HG03196 (cell line): ENCODE results near the gene MINDY1.

Experiments
- ATAC-seq: cut with Tn5 transposase; IDR thresholded peaks from one replicate; pipeline ENCODE4 v1.9.1; 2021; ENCODE audit not compliant: unreplicated experiment

The MINDY1 gene, protein sequence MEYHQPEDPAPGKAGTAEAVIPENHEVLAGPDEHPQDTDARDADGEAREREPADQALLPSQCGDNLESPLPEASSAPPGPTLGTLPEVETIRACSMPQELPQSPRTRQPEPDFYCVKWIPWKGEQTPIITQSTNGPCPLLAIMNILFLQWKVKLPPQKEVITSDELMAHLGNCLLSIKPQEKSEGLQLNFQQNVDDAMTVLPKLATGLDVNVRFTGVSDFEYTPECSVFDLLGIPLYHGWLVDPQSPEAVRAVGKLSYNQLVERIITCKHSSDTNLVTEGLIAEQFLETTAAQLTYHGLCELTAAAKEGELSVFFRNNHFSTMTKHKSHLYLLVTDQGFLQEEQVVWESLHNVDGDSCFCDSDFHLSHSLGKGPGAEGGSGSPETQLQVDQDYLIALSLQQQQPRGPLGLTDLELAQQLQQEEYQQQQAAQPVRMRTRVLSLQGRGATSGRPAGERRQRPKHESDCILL

DNA sequence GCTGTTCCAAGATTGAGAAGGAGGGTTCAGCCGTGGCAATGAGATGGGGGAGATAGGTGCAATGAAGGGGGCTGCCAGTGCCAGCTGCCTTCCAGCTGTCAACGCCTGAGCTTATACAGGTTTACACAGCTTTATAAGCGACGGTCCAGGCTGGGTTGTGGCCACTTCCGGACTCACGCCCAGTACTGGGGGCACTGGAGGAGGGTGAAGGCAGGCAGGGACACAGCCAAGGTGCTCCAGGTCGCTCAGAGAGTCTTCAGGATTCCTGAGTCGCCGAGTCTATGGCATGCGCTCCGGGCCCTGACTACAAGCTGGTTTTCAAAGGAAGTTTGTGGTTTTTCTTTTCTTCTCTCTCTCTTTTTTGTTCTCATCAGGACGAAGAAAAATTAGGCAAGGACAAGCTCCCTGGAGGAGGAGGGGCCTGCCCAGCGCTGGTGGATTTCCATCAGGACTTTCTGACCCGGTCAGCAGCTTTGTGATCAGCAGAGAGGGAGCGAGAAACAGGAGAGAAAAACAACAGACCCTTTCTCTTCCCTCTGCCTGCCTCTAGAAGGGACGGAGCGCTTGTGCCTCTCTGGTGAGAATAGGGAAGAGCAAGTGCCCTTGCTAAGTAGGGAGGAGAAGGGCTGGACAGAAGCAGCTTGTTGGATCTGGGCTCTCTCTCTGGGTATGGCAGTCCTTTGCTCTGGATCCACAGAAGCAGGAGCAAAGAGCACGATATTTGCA, at the start of gene MINDY1:
Gene MINDY1, minus strand, starts transcription at position 576 of the 726 bp plus-strand sequence. CDS start 4,285 bp downstream, outside the sequence.
- ATAC-seq: peak; percentile 40

DNA sequence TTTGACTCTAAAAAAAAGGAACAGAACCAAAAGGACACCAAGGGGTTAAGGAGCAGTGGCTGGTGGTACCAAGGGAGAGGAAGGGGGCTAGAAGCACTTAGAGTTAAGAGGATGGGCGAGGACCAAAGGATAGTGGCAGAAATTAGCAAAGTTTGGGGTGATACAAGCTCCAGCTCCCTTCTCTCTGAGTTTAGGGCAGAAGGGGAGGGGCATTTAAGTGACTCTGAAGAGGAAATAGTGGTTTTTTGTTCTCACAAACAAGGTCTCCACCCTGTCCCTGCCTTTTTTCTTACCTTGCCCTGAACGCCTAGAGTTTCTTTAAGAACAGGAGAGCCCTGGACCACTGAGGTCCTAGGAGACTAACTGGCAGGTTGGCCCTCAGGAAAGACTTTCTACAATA, 49.4 kb upstream of the MINDY1 start:
- ATAC-seq: no peak

DNA sequence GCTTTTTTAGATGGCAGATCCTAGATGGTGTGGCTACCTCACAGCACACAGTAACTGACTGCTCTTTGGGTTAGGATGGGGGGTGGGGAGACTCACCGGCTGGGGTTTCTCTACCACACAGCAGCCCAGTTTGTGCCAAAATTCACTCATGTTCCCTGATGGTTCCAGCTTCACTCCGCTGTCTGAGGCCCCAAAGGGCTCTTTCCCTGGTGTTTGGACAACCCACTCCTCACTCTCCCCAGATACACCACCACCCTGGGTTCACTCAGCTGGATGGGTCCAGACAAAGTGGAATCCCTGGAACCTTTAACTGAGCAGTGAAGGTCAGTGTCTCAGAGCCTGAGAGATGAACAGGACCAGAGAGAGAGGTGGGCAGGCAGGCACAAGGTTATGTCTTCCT, 48.9 kb upstream of the MINDY1 start:
- ATAC-seq: no peak

DNA sequence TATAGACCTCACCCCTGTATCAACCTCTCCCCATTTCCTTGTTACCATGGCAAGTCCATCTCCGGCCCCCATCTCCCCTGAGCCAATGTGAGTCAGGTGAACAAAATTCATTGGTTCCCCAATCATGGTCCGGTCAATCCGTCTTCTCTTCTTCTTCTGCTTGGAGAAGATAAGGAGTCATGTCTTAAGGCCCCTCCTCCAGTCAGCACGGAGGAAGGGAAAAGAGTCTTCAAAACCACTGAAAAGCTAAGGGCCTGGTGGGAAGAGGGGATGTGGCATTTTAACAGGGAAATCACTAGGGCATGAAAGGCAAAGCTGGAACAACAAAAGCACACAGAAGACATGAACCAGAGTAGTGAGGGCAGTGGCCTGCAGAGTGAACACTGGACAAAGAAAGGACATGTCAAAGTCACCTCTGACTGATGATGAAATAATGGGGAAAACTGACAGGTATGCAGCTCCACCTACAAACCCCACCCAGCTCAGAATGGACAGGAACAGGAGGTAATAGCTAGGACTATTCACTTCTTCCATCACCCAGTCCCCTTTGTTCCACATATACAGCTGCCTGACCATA, 48.4 kb upstream of the MINDY1 start:
- no peak for ATAC-seq

DNA sequence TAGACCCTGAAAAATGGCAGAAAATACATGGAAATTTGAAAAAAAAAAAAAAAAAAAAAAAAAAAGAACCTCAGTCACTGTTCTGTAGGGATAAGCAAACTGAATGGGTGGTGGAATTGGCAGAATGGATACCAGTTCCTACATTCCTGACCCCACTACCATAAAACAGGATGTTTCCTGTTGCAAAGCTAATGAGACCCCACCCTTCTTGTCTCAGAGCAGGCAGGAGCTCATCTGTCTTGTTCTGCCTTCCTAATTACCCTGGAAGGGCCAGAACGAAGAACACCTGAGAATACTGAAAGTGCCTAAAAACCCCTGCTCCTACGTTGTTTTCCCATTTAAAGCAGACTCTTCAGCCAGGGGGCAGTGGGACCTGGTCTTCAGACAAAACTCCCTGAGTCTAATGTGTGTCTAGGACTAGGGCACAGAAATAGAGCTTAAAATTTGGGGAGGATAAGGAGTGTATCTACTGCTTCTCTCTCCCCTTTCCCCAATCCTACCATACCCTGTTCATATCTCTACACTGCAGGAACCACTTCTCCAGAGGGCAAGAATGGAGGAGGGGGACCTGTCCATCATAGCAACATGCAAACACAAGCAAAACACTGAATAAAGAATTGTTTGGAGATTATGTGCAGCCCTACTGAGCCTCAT, 44.8 kb upstream of the MINDY1 start:
- ATAC-seq: no peak

DNA sequence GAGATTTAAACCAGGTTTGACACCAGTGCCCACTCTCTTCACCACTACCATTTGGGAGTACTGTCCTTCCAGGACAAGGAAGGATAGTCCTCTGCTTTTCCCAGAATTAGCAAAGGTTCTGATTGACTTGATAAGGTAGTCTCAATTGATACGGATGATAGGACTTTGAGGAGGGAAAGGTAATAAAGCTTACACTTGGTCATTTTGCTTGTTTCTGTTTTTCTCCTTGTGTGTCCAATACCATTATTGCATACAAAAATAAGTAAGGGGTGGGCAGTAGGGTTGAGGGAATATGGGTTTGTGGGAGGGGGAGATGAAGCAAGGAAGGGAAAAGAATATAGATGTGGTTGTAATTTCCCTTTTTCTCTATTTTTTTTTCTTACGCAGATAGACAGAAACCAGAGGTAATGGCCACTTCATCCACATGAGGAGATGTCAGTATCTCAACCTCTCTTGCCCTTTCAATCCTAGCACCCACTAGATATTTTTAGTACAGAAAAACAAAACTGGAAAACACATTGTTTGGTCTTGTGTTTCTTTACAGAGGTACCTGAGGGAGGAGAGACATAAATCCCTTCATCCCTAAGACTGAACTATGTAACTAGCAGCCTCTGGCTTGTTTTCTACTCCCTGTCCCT, 43.5 kb upstream of the MINDY1 start:
- ATAC-seq: no peak

DNA sequence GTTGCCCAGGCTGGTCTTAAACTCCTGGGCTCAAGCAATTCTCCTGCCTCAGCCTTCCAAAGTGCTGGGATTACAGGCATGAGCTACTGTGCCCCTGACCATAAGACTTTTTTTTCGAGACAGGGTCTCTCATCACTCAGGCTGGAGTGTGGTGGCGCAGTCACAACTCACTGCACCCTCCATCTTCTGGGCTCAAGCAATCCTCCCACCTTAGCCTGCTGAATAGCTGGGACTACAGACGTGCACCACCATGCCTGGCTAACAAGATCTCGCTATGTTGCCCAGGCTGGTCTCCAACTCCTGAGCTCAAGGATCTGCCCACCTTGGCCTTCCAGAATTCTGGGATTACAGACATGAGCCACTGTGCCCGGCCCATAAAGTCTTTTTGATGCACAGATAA, 42.8 kb upstream of the MINDY1 start:
- no peak for ATAC-seq

DNA sequence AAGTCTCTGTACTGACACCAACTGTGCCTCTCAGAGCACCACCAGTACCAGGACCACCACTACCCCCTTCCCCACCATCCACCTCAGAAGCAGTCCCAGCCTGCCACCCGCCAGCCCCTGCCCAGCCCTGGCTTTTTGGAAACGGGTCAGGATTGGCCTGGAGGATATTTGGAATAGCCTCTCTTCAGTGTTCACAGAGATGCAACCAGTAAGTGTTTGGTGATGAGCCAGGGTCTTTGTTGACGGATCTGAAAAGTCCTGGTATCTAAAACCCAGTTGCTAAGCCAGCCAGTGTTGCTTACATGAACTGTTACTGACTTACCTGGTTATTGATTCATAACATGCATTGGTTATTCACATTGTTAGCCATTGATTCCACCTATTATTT, 41.9 kb upstream of the MINDY1 start:
- no peak for ATAC-seq

DNA sequence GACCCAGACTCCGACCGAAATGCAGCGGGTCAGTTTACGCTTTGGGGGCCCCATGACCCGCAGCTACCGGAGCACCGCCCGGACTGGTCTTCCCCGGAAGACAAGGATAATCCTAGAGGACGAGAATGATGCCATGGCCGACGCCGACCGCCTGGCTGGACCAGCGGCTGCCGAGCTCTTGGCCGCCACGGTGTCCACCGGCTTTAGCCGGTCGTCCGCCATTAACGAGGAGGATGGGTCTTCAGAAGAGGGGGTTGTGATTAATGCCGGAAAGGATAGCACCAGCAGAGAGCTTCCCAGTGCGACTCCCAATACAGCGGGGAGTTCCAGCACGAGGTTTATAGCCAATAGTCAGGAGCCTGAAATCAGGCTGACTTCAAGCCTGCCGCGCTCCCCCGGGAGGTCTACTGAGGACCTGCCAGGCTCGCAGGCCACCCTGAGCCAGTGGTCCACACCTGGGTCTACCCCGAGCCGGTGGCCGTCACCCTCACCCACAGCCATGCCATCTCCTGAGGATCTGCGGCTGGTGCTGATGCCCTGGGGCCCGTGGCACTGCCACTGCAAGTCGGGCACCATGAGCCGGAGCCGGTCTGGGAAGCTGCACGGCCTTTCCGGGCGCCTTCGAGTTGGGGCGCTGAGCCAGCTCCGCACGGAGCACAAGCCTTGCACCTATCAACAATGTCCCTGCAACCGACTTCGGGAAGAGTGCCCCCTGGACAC, 41.4 kb upstream of the MINDY1 start:
- ATAC-seq: peak; percentile 46

DNA sequence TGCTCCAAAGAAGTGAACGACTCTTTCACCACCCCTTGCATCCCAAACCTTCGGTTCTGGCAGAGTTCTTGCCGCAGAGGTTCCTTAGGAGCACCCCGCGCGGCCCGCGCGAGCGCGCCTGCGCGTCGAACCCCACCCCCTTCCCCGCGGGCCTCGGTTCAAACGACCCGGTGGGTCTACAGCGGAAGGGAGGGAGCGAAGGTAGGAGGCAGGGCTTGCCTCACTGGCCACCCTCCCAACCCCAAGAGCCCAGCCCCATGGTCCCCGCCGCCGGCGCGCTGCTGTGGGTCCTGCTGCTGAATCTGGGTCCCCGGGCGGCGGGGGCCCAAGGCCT, 40.9 kb upstream of the MINDY1 start, which contains the start of gene C1orf56:
Gene C1orf56, plus strand, starts transcription at position 161 of the 334 bp plus-strand sequence. Its CDS starts 97 bp downstream, at position 258.
- peak; percentile 43 for ATAC-seq

DNA sequence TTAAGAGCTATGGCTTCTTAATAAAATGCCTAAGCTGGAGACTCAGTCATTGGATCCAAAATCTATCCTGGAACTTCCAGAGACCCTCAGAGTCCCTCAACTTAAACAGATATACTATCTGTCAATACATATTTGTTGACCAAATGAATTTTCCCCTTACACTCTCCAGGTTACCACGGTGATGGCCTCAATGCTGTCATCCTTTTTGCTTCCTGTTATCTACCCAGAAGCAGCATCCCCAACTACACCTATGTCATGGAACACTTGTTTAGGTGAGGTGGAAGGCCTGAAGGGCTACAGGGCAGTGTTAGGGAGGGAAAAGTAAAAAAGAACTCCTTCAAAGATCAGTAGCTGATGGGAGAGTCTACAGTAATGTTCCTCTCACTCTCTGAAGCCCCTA, 36.5 kb upstream of the MINDY1 start:
- no peak for ATAC-seq

DNA sequence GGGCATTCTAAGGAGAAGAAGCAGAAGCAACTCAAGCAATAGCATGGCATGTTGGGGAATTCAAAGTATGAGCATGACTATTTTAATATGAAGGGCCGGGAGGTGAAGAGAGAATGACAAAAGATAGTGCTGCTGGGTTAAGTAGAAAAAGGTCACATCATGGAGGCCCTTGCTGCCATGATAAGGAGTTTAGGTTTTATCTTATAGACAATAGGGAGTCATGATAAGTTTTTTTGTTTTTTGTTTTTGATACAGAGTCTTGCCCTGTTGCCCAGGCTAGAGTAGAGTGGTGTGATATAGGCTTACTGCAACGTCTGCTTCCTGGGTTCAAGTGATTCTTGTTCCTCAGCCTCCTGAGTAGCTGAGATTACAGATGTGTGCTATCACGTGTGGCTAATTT, 32.8 kb upstream of the MINDY1 start:
- no peak for ATAC-seq

DNA sequence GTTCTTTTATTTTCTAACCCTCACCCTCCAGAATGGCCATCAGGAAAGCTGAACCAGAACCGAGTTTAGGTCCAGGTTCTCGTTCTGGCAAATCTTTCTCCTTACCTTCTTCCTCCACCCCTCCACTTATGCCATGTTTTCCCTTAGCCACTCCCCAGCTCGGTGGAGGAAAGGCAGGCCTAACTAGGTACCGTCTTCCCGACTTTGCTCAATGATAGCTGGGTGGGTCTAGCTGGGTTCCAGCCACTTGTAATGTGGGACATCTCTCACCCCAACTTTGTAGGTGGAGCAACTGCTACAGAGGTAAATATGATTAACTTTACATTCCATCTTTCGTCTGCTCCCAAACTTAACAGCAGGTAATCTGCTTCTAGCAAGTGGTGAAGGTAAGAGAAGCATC, 30.3 kb upstream of the MINDY1 start:
- ATAC-seq: no peak

DNA sequence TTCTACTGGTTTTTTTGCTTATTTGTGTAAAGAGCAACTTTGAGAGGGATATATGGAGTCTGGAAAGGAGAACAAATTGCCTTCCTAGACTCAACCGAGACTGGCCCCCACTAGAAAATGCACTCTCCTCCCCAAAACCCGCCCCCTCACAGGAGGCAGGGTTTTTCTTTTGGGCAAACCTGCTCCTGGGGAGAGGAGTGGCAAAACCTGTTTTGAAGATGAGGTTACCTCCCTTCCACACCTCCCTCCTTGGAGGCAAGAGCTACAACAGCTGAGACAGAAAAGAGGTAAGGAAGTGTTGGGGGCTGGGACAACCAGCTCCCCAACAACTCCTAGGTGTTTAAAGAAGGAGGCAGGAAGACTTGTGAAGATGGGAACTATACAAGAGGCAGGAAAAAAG, 29.7 kb upstream of the MINDY1 start, which contains the start of gene BNIPL:
Gene BNIPL, plus strand, starts transcription at position 231 of the 400 bp plus-strand sequence. Its CDS starts 140 bp downstream, at position 371.
- no peak for ATAC-seq

DNA sequence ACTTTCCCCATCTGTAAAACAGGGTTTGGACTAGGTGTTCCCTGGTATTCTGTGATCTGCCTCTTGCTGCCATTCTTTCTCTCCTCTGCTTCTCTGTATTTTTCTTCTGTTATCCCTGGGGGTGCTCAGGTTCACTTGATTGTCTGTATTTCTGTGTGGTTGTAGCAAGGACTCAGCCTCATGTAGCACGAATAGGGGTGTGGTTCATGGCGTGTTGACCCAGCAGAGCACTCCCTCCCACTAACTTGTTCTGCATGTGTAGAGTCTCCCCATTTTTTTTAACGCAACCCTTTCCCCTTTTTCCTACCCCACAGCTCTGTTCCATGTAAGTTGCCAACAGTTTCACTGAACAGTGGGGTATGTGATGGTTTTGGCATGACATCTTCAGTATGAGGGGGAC, 28.5 kb upstream of the MINDY1 start:
- ATAC-seq: no peak

DNA sequence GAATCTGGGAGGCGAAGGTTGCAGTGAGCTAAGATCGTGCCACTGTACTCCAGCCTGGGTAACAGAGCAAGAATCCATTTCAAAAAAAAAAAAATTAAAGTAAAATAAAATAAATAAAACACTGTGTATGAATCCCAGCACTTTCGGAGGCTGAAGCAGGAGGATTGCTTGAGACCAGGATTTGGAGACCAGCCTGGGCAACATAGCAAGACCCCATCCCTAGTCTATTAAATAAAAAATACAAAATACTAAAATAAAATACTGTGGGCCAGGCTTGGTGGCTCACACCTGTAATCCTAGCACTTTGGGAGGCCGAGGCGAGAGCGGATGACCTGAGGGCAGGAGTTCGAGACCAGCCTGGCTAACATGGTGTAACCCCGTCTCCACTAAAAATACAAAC, 25.5 kb upstream of the MINDY1 start:
- ATAC-seq: no peak

DNA sequence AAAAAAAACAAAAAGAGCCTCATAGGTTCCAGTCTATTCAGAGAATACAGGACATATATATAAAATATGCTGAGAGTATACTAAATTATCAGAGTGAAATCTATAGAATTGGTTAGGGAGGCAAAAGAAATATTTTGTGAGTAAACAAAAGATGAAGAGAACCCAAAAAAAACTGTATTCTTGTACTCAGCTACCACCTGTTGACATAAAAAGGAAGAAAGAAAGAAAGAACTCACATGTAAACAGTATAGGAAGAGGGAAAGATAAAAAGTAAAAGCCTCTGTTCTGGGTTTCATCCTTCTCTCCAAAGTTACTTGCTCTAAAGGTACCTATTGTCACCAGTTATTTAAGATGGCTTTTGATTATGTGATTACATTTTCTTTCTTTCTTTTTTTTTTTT, 19.8 kb upstream of the MINDY1 start:
- no peak for ATAC-seq

DNA sequence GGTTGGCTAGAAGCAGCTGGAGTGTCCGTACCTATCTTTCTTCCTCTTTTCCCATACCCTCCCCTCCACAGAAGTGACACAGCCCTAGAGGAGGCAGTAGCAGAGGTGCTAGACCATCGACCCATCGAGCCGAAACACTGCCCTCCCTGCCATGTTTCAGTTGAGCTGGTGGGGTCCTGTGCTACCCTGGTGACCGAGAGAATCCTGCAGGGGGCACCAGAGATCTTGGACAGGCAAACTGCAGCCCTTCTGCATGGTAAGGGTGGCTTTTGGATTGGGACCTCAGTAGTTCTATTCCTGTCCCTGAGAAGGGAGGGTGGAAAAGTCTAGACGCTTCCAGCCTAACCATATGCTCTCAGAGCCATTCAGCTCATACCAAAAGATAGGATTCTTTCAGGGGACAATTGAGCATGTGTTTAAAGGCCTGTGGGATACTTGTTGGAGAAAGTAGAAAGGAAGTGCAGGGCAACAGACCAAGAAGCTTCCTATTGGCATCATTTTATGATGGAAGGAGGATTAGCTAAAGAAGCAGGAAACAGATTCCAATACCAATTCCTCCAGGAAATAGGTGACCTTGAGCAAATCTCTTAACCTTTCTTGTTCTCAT, 17.9 kb upstream of the MINDY1 start:
- ATAC-seq: no peak

DNA sequence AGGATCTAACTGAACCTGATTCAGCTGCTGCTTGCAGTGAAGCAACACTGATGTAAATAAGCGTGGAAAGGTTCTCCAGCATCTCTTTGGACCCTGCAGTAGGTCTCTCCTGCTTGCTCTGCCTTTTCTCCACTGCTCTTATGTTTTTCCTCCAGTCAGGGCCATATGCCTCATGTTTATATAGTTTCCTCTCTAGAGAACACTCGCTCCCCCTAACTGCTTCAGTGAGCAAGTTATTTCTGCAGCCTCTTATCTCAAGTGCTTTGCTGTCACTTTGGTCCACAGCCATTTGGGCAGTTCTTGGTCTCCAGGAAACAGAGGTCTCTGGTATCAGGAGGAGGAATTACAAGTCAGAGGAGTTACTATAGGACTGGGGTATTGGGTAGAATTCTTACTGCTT, 6.8 kb upstream of the MINDY1 start:
- ATAC-seq: no peak
